Measurements from ENCODE around the gene SH3YL1.

DNA sequence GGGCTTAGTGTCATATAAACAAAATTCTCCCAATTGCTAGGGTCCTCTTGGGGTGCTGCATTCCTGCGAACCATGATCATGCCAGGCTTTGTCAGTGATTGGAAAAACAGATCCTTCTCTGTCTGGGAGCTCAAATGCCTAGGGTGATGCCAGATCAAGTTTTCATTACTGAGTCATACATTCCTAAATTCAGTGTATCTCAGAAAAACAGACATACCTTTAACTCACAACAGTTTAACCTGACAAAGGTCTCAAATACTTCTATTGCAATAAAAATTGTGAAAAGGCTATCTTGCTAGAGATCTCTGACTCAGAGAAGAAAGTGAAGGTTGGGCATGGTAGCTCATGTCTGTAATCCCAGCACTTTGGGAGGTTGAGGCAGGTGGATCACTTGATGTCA lies 86.9 kb downstream of the SH3YL1 start:
- no peak for TF ChIP-seq TAF1 (IDR thresholded peaks at IDR 0.05; ENCODE audit: borderline replicate concordance, low read depth, low read length)
- TF ChIP-seq POLR2A (IDR thresholded peaks at IDR 0.05; ENCODE audit: low read depth, low read length) = no peak
- TF ChIP-seq POLR2AphosphoS5 (IDR thresholded peaks at IDR 0.05; ENCODE audit: low read depth, low read length) = no peak
